ENCODE measurements around the gene P4HA2.

P4HA2 gene

GRCh38 chr5:132260051-132260450 is 32.4 kb upstream of the P4HA2 start:
- H3K4me3 ChIP-seq (ENCODE audit: control insufficient read depth, low read depth, low read length), result peak overlapping the region; percentile 74
- DNase-seq (ENCODE audit: low read depth), result peak; percentile 58
- TF ChIP-seq, protein P1, sequence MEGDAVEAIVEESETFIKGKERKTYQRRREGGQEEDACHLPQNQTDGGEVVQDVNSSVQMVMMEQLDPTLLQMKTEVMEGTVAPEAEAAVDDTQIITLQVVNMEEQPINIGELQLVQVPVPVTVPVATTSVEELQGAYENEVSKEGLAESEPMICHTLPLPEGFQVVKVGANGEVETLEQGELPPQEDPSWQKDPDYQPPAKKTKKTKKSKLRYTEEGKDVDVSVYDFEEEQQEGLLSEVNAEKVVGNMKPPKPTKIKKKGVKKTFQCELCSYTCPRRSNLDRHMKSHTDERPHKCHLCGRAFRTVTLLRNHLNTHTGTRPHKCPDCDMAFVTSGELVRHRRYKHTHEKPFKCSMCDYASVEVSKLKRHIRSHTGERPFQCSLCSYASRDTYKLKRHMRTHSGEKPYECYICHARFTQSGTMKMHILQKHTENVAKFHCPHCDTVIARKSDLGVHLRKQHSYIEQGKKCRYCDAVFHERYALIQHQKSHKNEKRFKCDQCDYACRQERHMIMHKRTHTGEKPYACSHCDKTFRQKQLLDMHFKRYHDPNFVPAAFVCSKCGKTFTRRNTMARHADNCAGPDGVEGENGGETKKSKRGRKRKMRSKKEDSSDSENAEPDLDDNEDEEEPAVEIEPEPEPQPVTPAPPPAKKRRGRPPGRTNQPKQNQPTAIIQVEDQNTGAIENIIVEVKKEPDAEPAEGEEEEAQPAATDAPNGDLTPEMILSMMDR (conservative IDR thresholded peaks at IDR 0.05; ENCODE audit: control insufficient read depth, insufficient read depth, low read depth, low read length), result no peak

DNA sequence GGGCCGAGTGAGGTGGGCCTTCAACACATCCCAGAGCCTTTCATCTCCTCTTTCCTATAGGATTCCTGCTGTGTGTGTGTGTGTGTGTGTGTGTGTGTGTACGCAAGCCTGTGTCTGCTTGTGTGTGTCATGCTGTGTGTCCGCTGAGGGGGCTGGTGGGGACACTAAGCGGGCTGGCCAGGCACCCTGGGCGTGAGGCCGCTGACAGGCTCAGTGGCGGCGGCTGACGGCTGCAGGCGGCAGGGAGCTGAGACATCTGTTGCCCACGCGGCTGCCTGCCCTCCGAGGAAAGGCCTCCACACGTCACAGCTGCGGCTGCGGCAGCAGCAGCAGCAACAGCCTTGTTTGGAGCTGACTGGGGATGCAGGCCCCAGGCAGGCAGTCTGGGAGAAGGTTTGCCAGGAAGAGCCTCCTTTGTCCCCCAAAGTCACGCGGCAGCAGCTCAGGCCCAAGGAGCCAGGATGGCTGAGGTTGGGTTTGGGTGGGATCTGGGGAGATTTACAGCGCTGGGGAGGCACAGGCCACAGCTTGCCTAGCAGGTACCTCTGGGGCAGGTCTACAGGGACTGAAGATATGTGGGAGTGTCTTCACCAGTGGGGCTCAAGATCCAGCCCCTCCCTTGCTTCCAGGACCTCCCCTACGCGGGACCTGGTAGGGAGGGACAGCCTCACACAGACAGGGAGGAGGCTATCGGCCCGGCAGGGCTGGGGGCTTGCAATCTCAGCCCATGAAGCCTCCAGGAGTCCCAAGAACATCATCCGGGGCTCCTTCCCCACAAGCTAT is 31.6 kb upstream of the P4HA2 start:
- TF ChIP-seq, protein P1 (conservative IDR thresholded peaks at IDR 0.05; ENCODE audit: control insufficient read depth, insufficient read depth, low read depth, low read length), result no peak
- H3K4me3 ChIP-seq (ENCODE audit: control insufficient read depth, low read depth, low read length), result peak overlapping the region; percentile 74
- peak; percentile 92 for DNase-seq (ENCODE audit: low read depth)

DNA sequence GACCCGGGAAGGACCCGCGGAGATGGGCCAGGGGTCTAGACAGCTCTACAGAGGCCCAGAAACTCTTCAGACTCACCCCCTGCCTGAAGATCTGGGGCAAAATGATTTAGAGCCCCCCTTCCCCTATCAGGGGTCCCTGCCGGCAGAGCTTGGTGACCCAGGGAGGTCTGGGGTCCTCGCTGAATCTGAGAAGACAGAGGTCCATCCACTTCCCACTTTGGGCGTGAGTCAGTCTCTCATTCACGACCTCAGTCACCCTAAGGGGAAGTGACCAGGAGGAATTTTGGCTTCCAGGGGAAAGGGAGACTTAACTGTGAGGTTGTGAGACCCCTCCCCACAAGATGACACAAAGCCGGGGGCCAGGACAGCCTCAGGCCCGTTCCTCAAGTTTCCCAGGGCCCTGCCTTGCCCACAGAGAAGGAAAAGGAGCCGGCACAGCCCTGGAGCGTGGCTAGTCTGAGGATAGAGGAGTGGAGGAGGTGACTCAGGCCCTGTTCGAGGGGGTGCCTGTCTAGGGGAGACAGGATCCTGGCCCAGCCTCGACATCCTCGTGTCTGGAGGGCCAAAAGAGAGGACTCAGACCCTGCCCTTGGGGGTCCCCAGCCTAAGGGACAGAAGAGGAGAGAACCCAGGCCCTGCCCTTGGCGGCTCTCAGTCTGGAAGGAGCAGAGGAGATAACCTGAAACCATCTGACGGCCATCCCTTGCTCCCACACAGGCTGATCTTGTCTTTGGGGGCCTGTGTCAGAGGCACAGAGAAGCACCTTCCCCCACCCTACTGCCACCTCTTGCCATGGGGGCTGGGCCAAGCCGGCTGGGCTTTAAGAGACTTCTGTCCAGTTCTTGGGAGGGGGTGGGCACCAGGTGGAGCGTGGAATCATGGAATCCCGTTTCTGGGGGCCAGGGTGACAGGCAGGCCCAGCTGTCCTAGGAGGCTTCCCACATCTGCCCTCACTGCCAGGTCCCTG is 30.7 kb upstream of the P4HA2 start:
- peak; percentile 61 for DNase-seq (ENCODE audit: low read depth)
- peak overlapping the region; percentile 74 for H3K4me3 ChIP-seq (ENCODE audit: control insufficient read depth, low read depth, low read length)
- TF ChIP-seq, protein P1 (conservative IDR thresholded peaks at IDR 0.05; ENCODE audit: control insufficient read depth, insufficient read depth, low read depth, low read length), result no peak

DNA sequence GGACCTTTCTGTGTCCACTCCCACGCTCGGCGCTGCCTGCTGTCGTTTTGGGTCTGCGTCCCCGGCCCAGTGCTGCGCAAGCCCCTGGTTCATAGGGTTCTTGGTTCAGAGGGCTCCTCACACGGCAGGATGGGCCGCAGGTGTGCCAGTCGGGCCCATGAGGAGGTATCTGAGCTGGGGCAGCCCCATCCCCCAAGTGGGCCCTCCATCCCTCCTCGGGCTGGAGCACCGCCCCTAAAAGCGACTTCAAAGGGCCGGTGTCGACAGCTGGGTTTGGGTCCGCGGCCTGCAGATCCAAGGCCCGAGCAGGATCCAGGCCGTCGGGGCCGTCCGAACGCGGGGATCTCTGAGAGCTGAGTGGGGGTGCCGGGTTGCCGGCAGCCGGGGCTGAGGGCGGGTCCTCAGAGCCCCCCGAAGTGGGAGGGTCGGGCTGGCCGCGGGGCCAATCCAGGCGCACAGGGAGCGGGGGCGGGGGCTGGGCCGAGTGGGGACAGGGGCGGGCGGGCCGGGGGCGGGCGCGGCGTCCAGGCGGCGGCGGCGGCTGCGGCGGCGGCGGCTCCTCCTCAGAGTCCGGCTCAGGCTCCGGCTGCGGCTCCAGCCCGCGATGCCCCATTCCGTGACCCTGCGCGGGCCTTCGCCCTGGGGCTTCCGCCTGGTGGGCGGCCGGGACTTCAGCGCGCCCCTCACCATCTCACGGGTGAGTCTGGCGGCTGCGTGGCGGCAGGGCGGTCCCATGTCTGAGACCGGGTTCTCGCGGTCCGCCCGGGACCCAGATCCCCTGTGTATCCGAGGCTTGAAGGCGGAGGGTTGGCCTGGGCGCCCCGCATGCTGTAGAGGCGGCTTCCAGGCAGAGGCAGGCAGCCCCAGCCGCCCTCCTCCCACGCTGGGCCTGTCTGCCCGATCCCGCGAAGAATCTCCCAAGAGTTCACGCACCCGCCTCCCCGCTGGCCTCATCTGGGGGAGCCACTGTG is 29.8 kb upstream of the P4HA2 start, which contains the start of gene PDLIM4:
Gene PDLIM4, plus strand, starts transcription at position 566 of the 971 bp plus-strand sequence. Its CDS starts 39 bp downstream, at position 605.
- TF ChIP-seq, protein P1 (conservative IDR thresholded peaks at IDR 0.05; ENCODE audit: control insufficient read depth, insufficient read depth, low read depth, low read length), result no peak
- DNase-seq (ENCODE audit: low read depth), result no peak
- H3K4me3 ChIP-seq (ENCODE audit: control insufficient read depth, low read depth, low read length), result peak within 1 kb of the TSS; percentile 74

- peak overlapping the region; percentile 74 for H3K4me3 ChIP-seq (ENCODE audit: control insufficient read depth, low read depth, low read length)
- TF ChIP-seq, protein P1 (conservative IDR thresholded peaks at IDR 0.05; ENCODE audit: control insufficient read depth, insufficient read depth, low read depth, low read length), result no peak
- DNase-seq (ENCODE audit: low read depth), result no peak
These were observed 29.1 kb upstream of the P4HA2 start for GRCh38 chr5:132256783-132257130.

Data from fibroblast of mammary gland (primary cell).